DMS 273 treated with DMSO at 0.1 percent for 48 hours (cell line): Measurements from ENCODE around the gene MTCP1.

Source experiments
- DNase-seq: peaks from one replicate; lab custom pipeline; 2025; lab: John Stamatoyannopoulos, UW

The MTCP1 gene, protein sequence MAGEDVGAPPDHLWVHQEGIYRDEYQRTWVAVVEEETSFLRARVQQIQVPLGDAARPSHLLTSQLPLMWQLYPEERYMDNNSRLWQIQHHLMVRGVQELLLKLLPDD

DNA sequence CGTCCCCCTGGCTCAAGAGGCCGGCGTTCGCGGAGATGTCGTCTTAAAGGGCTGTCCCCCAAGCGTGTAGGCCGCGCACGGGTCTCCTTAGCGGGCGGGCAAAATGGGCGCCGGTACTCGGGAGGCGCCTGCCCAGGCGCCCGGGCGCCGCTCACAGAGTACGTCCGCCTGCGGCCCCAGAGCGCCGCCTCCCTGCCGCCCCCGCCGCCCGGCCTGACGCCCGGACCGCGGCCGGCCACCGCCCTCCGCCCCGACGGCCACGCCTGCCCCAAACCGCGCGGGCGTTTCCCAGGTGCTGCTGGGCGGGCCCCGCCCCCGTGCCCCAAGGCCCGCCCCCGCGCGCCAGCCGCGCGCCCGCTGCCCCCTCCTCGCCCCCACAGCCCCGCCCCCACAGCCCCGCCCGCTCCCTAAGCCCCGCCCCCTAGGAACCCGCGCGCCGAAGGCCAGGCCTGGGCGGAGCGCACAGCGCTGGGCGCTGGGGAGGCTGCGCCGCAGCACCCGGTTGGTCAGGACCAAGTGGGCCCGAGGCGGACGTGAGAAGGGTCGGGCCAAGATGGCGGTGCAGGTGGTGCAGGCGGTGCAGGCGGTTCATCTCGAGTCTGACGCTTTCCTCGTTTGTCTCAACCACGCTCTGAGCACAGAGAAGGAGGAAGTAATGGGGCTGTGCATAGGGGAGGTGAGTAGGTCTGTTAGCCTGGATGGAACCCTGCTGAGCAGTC, at the start of gene MTCP1, which contains the start of the genes BRCC3 and CMC4:
MTCP1 (minus strand) TSS at position 162 of the 719 bp plus-strand sequence. CDS start 5,126 bp downstream, outside the sequence.
BRCC3 (plus strand) TSS at position 534 of the 719 bp plus-strand sequence; CDS start at position 554, 20 bp downstream.
CMC4 (minus strand) TSS at position 162 of the 719 bp plus-strand sequence. CDS start 7,113 bp downstream, outside the sequence.
- DNase-seq: peak; percentile 74

DNA sequence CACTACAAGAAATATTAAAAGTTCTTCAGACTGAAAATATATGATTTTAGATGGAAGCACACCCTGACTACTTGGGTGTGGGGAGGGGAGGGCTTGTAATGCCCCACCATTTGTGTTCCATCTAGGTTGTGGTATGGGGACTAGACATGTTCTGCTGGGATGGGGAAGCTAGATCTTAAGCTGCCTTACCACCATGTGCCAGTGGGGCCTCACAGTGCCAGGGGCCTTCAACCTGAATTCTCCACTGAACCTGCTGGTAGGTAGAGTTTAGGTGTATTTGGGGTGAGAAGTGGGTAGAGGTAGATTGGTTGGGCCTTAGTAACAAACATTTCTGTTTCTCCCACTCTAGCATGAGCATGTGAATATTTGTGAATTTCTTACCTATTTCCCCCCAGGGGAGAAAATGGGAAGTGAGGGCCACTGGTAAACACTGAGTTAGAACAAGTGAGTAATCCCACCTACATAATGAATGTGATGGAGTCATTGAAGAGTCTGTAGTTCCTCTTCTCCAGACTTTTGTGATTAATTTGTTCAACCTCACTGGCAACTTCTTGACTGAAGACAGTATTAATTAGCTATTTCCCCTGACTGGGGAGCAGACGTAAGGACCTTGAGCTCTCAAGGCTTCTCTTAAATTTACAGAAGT, 44.4 kb upstream of the MTCP1 start:
- no peak for DNase-seq

DNA sequence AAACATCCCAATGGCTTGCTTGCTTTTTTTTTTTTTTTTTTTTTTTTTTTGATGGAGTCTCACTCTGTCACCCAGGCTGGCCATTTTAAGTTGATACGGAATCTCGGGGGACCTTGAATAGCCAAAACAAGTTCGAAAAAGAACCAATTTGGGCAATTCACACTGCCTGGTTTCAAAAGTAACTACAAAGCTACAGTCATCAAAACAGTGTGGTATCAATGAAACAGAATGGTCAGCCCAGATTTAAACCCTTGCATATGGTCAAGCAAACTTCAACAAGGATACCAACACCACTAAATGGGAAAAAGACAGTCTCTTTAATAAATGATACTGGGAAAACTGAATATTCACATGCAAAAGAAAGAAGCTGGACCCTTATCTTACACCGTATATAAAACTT, 42.2 kb upstream of the MTCP1 start:
- no peak for DNase-seq

DNA sequence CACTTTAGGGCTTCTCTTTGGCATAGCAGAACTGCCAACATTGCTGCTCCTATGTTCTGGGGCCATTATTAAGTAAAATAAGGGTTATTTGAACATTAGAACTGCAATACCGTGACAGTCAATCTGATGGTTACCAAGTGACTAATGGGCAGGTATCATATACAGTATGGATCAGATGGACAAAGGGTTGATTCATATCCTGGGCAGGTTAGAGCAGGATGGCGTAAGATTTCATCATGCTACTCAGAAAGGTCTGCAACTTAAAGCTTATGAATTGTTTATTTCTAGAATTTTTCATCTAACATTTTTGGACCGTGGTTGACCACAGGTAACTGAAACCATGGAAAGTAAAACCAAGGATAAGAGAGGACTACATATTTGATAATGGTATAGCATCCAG, 41.2 kb upstream of the MTCP1 start:
- DNase-seq: no peak

DNA sequence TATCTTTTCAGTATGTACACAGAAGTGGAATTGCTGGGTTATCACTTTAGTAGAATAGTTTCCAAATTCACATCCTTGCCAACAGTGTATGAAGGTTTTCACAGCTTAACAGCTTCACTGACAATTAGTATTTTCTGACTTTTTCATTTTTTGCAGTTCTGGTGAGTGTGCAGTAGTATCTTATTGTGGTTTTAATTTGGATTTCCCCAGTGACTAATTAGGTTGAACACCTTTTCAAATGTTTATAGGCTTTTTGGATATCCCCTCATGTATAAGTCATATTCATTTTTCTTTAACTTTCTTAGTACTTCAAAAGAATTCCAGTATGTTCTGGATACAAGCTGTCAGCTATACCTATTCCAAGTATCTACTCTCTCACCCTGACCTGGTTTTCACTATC, 37.5 kb upstream of the MTCP1 start:
- DNase-seq: no peak

DNA sequence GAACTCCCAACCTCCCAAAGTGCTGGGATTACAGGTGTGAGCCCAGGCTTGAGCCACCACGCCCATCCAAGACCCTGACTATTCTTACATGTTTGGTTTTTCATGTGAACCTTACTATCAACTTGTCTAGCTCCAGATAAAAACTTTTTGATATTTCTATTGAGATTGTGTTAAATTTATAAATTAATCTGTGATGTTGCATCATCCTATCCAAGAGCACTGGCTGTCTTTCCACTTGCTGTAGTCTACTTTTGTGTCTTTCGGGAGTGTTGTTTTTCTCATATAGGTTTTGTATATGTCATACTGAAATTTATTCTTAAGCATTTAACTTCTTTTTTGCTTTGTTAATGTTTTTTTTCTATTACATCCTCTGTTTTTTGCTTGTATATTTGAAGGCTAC, 35.0 kb upstream of the MTCP1 start:
- DNase-seq: no peak

DNA sequence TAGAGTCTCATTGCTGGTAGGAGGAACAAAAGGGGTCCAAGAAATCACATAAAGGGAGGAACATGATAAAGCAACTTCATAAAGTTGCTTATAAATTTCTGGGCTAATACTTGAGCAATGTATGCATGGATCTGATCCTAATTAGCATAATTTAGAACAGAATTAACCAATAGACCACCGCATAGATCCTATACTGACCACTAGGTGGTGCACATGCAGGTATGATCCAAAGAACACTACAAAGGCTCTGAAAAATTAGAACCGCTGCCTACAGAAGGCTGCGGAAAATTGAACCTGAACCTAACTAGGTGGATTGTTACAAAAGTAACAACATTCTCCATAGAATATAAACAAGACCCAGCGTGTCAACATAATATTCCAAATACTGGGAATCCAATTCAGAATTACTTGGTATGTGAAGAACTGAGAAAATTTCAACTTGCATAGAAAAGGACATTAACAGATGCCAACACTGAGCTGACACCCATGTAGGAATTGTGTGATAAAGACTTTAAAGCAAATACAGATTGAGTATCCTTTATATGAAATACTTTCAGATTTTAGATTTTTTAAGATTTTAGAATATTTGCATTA, 23.6 kb upstream of the MTCP1 start:
- no peak for DNase-seq

DNA sequence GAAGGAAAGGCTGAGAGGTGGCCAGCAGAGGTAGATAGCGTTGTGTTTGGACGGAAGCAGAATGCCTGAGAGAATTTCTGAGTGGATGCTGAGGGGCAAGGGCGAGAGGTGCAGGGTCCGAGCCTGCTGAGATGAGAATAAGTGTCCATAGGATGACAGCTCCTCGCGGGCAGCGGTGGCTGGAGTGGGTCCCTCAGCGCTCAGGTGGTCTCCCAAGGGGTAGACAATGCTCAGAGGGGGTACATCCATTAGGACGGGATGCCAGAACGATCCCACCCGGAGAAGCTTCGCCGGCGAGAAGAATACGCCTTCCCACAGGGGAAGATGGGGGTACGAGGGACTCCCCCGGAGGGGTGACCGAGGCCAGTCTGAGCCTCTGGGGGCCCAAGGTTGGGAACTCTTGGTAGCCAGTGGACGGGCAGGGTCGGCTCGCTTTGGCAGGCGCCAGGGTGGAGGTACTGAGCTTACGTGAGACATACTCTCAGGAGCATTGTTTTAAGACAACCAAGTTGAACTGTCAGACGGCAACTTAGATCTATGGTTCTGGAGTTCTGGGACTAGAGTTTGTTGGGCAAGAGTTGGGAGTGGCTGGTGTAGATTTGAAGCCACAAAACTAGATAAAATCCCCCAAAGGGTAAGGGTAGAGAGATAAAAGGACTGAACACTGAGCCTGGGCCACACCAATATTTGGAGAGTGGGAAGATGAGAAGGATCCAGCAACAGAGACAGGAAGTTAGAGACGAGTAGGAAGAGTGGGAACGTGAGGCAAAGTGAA, 16.2 kb upstream of the MTCP1 start:
- no peak for DNase-seq

DNA sequence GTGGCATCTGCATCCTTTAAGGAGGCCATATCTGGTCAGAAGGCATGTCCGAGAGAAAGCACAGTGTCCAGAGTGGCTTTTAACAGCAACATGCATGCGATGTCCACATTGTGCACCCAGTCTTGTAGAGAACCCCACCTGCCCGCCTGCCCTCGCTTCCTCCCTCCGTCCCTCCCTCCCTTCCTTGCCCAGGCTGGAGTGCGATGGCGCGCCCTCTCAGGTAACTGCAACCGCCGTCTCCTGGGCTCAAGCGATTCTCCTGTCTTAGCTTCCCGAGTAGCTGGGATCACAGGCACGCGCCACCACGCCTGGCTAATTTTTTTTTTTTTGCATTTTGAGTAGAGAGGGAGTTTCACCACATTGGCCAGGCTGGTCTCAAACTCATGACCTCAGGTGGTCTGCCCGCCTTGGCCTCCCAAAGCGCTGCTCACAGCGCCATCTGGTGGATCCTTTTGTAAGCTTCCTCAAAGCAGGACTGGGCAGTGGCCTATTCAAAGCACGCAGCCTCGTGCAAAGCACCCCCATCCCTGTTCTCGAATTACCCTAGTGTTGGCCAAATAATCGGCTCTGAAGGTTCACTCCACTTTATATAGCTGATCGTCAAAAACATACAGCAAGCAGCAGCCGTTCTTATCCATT, 15.4 kb upstream of the MTCP1 start:
- no peak for DNase-seq

DNA sequence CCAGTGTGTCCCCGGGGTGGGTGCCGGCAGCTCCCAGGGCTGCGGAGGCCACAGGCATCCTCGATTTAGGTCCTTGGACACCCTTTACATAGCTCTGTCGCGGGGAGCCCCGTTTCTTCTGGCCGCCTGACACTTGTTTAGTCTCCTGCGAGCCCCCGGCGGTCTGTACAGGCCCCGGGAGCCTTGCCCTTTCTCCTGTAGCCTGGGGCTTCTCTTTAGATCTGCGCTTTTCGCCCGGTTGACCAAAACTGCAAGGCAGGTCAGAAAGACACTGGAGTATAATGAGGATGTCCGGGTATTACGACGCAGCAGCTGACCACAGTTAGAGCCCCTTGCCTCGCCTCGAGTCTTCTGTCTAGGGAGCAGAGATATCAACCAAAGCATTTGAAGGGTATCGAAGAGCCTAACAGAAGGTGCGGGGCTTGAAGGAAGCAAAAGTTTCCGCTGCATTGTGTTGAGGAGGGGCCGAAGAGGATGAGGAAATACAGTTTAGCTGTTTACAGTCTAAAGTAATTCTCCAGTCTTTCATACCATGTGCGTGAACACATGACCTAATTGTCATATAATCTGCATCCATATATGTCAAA, 851 bp upstream of the MTCP1 start:
- DNase-seq: no peak

DNA sequence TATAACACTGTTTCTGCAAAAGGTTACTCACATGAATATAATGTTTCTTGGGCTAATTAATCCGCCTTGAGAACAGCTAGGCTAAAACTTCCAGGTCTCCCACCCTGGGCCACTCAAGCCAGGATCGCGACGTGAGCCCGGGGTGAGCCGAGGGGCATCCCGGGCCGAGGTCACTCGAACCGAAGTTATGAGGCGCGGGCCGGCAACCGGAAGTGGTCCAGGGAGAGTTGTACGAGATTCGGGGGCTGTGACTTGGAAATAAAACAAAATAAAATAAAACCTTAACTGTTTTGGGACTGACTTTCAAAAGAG, 317 bp downstream of the MTCP1 start:
- DNase-seq: no peak

DNA sequence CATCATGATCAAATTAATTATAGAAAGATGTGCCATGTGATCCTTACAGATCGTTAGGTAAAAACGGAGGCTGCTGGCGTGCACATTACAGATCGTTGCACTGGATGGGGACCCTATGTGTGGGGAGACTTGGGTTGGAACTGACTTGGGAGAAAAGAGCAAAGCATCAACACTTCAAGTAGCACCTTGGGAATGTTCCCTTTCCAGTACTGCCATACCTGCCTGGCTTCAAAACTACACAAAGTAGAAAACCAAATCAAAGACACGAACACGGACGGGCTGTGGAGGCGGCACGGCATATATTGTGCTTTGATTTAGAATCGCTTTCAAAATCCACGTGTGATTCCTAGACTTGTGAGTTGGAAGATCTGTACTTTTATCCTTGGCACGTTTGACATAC, 898 bp downstream of the MTCP1 start:
- DNase-seq: no peak

DNA sequence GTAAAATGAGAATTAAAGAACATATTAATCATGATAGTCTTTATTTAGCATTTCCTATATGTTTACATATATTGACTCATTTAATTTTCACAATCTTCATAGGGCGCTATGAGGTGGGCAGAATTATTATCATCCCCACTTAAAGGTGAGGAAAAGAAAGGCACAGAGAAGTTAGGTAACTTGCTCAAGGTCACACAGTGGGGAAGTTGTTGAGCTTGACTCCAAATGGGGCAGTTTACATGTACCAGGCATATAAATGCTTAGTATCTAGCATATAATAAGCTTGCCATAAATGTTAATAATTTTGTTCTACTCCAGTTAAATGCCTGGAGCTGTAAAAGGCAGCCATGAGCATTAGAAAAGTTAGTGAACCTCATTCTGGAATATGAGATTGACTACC, 1.5 kb downstream of the MTCP1 start:
- DNase-seq: no peak

DNA sequence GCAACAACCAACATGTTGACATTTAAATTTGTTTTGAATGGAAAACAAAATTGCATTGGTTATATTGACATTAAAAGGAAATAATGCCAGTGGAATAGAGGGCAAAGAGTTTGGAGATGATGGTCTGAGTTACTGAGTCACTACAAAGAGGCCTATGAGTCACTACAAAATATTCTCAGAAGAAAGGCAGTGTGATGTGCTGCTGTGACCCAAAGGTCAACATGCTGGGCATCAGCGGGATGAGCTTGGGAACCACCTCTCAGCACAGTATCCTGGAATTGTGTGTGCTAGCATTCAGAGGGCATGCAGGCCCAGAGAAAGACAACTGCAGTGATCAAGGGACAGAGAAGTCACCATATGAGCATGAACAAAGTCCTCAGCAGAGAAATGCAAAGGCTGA, 2.8 kb downstream of the MTCP1 start:
- no peak for DNase-seq

DNA sequence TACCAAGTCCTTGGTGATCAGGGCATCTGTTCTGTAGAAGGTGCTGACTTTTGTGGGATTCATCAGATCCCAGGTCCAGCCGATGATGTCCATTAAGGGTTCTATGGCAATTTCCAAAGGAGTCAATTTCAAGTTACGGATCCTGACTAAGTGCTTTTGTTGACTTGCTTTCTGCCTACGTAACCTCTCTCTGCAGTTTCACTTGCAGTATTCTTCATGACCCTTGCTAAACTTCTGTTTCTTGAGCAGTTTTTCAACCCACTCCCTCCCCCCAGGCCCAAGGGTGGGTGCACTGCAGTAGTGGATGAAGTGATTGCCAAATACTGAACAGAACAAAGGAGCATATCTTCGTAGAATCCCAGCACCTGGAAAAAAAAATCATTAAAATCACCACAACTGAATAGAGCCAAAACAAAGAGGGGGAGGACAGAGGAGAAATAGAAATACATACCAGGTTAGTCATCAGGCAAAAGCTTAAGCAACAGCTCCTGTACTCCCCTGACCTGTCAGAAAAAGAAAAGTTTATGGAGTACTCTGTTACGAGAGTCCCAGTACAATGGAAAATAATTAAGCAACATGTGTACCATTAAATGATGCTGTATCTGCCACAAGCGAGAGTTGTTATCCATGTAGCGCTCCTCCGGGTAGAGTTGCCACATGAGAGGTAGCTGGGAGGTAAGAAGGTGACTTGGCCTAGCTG, 5.8 kb downstream of the MTCP1 start:
- no peak for DNase-seq

DNA sequence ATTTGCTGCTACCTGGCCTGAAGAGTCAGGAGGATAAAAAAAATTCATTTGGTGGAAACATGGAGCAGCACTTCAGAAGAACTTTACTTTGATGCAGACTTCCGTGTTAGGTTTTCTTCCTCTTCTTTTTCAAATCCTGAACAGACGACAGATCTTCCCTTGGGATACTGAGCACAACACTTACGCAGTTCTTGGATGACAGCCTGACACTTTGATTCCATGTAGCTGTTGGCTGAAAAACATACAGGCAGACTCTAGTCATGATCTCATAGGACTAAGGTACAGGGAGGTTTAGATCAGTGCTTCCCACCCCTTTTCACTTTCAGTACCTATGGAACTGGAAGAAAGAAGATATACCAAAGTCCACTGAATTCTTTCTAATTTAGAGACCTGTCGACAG, 9.2 kb downstream of the MTCP1 start:
- no peak for DNase-seq

DNA sequence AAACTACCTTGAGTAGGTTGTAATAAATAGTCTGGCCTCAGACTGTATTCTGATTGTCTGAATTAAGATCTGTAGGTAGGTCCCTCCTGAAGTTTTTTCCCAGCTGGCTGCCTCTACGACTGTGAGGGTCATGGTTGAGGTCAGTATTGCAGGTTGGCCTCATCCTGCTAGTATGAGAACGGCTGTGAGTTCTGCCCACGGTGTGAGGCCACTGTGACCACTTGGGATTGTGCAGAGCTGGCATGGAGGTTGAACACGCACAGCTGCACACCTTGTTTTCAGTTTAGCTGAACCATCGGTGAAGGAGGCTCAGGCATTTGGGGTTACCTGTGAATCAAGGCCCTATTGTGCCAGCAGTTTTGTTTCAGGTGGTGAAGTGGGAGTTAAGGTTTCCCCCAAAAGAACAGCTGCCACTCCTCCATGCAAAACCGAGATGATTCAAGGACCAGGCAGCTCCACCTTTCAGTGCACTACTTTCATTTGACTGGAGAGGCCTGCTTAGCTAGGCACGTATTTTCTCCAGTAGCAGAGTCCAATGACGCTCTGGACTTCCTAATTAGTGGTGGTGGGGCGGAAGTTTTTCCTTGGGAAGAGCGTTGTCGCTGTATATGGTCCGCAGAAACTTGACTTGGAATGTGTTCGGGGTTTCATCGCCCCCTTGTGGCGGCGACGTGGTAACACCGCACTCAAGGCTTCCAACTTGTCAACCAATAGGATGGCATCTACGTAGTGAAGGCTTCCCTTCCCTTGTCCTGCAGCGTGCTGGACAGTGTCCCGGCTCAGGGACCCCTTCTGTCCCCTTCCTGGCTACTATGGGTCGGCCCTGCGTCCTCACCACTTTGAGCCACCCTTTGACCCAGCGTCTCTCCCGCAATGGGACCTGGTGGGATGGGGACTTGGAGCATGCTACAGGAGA, 13.8 kb downstream of the MTCP1 start:
- no peak for DNase-seq

DNA sequence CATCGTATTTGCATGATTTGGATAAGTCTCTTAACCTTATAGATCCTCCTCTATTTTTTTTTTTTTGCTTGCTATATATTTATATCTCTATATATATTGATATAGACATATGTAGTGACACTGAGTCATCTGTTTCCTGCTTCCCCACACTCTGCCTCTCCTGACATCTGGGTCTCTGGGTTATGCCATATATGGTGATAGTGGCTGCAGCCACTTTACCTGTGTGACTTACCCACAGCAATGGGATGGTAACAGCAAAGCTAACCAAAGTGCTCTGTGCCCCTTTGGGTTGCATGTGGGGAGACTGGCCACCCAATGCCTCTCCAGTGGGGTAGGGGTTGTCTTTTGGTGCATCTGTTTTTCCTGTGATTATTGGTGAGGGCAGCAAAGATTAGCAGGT, 14.5 kb downstream of the MTCP1 start:
- no peak for DNase-seq

DNA sequence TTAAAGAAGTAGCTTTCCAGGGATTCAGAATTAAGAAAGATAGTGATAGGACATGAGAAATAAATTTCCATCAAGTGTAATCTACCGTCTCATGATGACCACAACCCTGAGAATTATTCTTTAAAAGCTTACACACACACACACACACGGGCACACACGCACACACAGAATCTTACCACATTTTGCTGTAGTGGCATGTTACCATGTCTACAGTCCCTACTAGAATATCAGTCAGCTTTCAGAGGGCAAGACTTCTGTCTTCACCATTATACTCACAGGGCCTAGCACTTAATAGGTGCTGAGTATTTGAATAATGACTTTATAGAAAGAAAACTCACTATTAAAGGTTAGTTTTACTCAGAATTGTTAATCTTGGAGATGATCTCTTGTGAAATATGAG, 15.4 kb downstream of the MTCP1 start:
- no peak for DNase-seq

DNA sequence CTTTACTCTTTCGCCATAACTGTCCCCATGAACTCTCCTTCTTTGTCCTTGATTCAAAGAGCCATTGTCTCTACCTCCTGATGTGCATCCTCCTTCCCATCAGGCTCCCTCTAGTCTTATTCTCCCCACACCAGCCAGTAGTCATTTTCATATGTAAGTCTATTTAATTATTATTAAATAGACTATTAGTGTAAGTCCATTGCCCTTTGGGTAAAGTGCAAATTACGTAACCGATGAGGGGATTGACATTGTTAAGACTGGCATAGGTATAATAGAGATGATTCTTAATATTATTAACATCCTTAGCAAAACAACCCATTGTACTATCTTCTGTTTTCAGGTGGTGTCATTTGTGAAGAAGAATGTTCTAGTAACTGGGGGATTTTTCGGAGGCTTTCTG, 16.7 kb downstream of the MTCP1 start:
- no peak for DNase-seq
